Testis (tissue), 2 donors: ENCODE results near the gene COL4A2.

ENCODE experiments used
- POLR2A ChIP-seq: fragments of 450-650 bp; IDR thresholded peaks from one replicate; pipeline ENCODE4 v1.6.1; 2017; ENCODE audit warnings: antibody characterized with exemption, mild to moderate bottlenecking, moderate library complexity
- TF ChIP-seq, protein P1 (sequence below), 3 experiments: fragments of 450-650 bp in 2 of 3; fragments of 200-600 bp in 1 of 3; sonication (generic) in 1 of 3; IDR thresholded peaks; one replicate each; pipeline ENCODE4 v1.5.1; 2016 to 2019; ENCODE audit warnings: antibody characterized with exemption in 3 of 3, mild to moderate bottlenecking in 2 of 3, moderate library complexity in 1 of 3

- TF ChIP-seq, protein P1, sequence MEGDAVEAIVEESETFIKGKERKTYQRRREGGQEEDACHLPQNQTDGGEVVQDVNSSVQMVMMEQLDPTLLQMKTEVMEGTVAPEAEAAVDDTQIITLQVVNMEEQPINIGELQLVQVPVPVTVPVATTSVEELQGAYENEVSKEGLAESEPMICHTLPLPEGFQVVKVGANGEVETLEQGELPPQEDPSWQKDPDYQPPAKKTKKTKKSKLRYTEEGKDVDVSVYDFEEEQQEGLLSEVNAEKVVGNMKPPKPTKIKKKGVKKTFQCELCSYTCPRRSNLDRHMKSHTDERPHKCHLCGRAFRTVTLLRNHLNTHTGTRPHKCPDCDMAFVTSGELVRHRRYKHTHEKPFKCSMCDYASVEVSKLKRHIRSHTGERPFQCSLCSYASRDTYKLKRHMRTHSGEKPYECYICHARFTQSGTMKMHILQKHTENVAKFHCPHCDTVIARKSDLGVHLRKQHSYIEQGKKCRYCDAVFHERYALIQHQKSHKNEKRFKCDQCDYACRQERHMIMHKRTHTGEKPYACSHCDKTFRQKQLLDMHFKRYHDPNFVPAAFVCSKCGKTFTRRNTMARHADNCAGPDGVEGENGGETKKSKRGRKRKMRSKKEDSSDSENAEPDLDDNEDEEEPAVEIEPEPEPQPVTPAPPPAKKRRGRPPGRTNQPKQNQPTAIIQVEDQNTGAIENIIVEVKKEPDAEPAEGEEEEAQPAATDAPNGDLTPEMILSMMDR (IDR thresholded peaks at IDR 0.05): no peak
- no peak for TF ChIP-seq POLR2A
Measured at GRCh38 chr13:110521946-110522345, 214.9 kb downstream of the COL4A2 start.
